ENCODE data around the gene DUSP22. TPM values are rescaled to one million over a fixed set of nuclear protein-coding genes. Genes with fewer than 3 reads are reported as not detected.

DUSP22 gene
- total and polyA plus RNA-seq, 2 donors = 23.2 to 59.0 TPM

- Histone ChIP-seq H3K27ac (ENCODE audit: low read depth) (no peak overlapping the region), H3K4me1 (ENCODE audit: insufficient read depth) (no peaks in the 10 kb centered on the region), H3K36me3 (ENCODE audit: insufficient read depth) (no peaks in the 10 kb centered on the region), H3K4me3 (ENCODE audit: low read depth, low read length) (no peak overlapping the region)
- 85% methylated on average over 10 of the region's 10 CpGs for WGBS
- no peak for DNase-seq (ENCODE audit: extremely low spot score)
Observed at GRCh38 chr6:315921-316752, 23.9 kb downstream of the DUSP22 start.

DNA sequence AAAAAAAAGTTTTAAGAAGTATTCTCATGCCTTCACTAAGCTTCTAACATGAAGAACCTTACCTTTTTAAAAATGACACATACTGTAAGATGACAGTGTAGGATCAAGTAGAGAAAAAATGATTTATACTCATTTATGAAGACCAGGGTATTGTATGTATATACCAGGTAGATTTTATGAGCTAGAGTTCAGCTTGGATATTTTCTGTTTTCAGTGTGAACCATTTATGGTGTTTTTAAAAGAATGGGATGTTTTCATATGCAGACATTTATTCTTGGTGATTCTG lies 24.4 kb downstream of the DUSP22 start:
- no peak for DNase-seq (ENCODE audit: extremely low spot score)
- no peaks in the 10 kb centered on the region for H3K4me1 ChIP-seq (ENCODE audit: insufficient read depth)
- no peaks in the 10 kb centered on the region for H3K36me3 ChIP-seq (ENCODE audit: insufficient read depth)
- no peak overlapping the region for H3K27ac ChIP-seq (ENCODE audit: low read depth)
- no peak overlapping the region for H3K4me3 ChIP-seq (ENCODE audit: low read depth, low read length)

GRCh38 chr6:317060-317447 lies 24.8 kb downstream of the DUSP22 start:
- 66% methylated on average over 7 of the region's 7 CpGs for WGBS
- DNase-seq (ENCODE audit: extremely low spot score) = no peak
- Histone ChIP-seq H3K4me1 (ENCODE audit: insufficient read depth) (no peaks in the 10 kb centered on the region), H3K27ac (ENCODE audit: low read depth) (no peak overlapping the region), H3K36me3 (ENCODE audit: insufficient read depth) (no peaks in the 10 kb centered on the region), H3K4me3 (ENCODE audit: low read depth, low read length) (no peak overlapping the region)

- Histone ChIP-seq H3K27ac (ENCODE audit: low read depth) (no peak overlapping the region), H3K36me3 (ENCODE audit: insufficient read depth) (no peaks in the 10 kb centered on the region), H3K4me1 (ENCODE audit: insufficient read depth) (no peaks in the 10 kb centered on the region), H3K4me3 (ENCODE audit: low read depth, low read length) (no peak overlapping the region)
- WGBS = 74% methylated on average over 18 of the region's 18 CpGs
- no peak for DNase-seq (ENCODE audit: extremely low spot score)
Observed at GRCh38 chr6:317448-318144, 25.3 kb downstream of the DUSP22 start.

GRCh38 chr6:318243-318890 lies 26.1 kb downstream of the DUSP22 start:
- 82% methylated on average over 4 of the region's 4 CpGs for WGBS
- H3K27ac ChIP-seq (ENCODE audit: low read depth) = no peak overlapping the region
- no peaks in the 10 kb centered on the region for H3K4me1 ChIP-seq (ENCODE audit: insufficient read depth)
- no peak overlapping the region for H3K4me3 ChIP-seq (ENCODE audit: low read depth, low read length)
- no peak for DNase-seq (ENCODE audit: extremely low spot score)
- H3K36me3 ChIP-seq (ENCODE audit: insufficient read depth) = no peaks in the 10 kb centered on the region

DNA sequence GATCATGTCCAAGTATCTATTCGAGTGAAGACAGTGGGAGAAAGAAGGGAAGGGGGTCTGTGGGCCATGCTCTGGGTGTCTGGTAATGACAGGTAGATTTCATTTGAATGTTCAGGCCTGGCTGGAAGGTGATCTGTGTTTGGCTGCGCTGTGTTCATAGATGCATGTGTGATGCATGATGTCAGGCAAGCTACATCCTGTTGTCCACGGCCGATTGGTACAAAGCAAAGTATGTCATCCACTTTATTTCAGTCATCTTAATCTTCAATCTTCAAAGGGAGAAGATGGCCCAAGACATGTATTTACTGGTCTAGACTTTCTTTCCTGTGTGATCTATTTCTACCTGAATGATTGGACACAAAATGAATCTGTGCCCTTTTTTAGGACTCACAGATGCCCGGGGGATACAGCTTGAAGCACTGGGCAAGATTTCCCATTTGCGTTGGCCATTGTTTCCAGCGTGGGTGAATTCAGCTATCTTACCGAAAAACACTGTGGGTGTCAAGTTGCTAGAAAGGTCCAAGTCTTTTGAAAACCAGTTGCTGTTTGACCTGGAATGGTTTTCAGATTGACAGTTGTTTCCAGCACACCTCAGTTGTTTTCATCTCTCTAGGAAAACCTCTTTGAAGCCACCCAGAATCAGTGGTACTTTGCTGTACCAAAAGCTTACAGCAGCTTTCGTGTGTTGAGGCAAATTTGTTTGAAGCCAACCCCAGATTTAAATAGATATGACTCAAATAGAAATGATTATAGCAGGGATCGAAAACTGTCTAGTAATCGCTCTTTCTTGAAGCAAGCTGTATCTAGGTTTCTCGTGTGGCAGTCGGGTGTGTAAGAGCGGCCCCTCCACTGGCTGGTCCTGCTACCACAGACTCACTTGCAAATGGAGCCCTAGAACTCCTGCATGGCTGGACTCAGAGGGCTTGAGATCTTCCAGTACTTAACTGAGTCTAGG lies 27.2 kb downstream of the DUSP22 start:
- no peak for DNase-seq (ENCODE audit: extremely low spot score)

DNA sequence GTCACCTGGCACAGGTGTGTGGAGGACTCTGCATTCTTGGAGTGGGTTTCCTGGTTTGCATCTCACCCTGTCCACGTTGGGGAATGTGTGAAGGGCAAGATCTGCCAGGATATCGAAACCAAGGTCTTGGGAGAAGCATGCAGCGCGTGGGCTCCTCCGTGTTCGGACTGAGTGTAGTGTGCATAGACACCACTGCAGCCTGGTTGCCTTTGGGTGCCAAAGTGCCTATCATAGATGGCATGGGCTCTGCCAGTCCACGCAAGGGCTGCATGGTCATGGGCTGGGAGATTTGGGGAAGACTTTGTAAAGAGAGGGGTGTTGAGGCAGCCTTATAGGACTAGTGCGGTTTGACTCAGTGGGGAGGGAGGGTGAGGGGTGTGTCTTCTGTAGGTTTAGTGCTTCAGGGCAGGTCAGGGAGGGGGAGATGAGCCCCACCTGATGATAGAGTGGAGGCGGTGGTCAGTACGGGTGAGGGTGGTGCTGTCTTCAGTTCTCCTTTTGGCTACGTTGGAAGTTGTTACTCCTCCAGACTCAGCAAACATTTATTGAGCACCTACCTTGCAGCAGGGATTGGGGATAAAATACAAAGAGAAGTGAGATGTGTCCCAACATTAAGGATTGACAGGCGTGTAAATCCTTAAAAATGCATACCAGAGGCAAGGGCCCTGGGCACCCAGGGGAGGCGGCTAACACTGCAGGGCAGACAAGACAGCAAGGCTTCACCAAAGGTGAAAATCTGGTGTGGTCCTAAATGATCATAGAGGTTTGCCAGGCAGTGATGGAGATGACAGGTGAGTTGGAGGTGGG lies 28.3 kb downstream of the DUSP22 start:
- DNase-seq (ENCODE audit: extremely low spot score) = no peak
- Histone ChIP-seq H3K4me1 (ENCODE audit: insufficient read depth) (no peaks in the 10 kb centered on the region), H3K27ac (ENCODE audit: low read depth) (no peak overlapping the region), H3K36me3 (ENCODE audit: insufficient read depth) (no peaks in the 10 kb centered on the region), H3K4me3 (ENCODE audit: low read depth, low read length) (no peak overlapping the region)
- WGBS = 93% methylated on average over 13 of the region's 13 CpGs

More for the DNA sequence above, 27.2 kb downstream of the DUSP22 start:
- no peak overlapping the region for H3K27ac ChIP-seq (ENCODE audit: low read depth)
- no peaks in the 10 kb centered on the region for H3K4me1 ChIP-seq (ENCODE audit: insufficient read depth)
- WGBS = 90% methylated on average over 14 of the region's 14 CpGs
- no peak overlapping the region for H3K4me3 ChIP-seq (ENCODE audit: low read depth, low read length)
- H3K36me3 ChIP-seq (ENCODE audit: insufficient read depth) = no peaks in the 10 kb centered on the region

DNA sequence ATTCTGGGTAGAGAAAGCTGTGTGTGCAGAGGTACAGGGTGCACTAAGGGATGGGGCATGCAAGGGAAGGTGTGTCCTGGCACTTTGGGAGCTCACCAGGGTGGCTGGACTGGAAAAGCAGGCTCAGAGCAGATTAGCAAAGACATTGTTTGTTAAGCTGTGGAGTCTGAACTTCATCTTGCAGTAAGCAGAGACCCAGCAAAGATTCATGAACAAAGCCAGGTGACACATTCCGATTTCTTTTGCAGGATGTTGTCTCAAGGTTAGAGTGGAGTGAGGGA lies 28.8 kb downstream of the DUSP22 start:
- no peak overlapping the region for H3K27ac ChIP-seq (ENCODE audit: low read depth)
- no peaks in the 10 kb centered on the region for H3K36me3 ChIP-seq (ENCODE audit: insufficient read depth)
- no peak for DNase-seq (ENCODE audit: extremely low spot score)
- no peaks in the 10 kb centered on the region for H3K4me1 ChIP-seq (ENCODE audit: insufficient read depth)
- no peak overlapping the region for H3K4me3 ChIP-seq (ENCODE audit: low read depth, low read length)
- WGBS = 88% methylated on average over 1 of the region's 1 CpG

GRCh38 chr6:321536-322258 lies 29.4 kb downstream of the DUSP22 start:
- H3K4me3 ChIP-seq (ENCODE audit: low read depth, low read length) = no peak overlapping the region
- H3K27ac ChIP-seq (ENCODE audit: low read depth) = no peak overlapping the region
- H3K36me3 ChIP-seq (ENCODE audit: insufficient read depth) = no peaks in the 10 kb centered on the region
- no peaks in the 10 kb centered on the region for H3K4me1 ChIP-seq (ENCODE audit: insufficient read depth)
- 65% methylated on average over 3 of the region's 3 CpGs for WGBS
- DNase-seq (ENCODE audit: extremely low spot score) = no peak

DNA sequence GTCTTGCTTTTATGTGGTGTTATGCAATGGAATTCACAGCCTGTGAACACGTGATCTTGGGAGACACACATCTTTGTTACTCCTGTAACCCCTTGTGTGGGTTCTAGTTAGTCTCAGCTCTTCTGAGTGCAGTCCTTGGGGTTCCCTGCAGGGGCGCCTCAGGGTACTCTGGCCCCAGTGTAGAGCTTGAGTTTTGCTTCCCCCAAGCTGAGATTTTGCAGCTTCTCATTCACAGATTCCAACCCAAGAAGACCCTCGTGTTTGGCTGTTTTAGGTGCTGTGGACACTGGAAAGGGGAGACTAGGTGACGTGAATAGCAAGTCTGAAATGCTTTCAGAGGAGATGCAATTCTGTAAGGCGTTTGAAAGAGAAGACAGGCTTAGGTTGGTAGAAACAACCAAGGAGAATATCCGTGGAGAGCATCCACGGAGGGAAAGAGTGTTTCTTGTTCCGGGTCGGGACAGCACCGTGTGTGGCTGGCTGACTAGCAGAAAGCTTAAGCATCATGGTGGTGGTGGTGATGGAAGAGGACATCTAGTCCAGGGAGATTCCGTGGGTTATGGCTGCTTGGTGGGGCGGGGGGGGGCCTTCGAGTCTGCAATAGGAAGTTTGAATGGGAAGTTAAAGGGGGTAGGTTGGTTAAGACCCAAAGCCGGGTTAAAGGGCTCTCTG lies 30.1 kb downstream of the DUSP22 start:
- WGBS = 76% methylated on average over 14 of the region's 14 CpGs
- H3K36me3 ChIP-seq (ENCODE audit: insufficient read depth) = no peaks in the 10 kb centered on the region
- no peak overlapping the region for H3K4me3 ChIP-seq (ENCODE audit: low read depth, low read length)
- no peak for DNase-seq (ENCODE audit: extremely low spot score)
- no peak overlapping the region for H3K27ac ChIP-seq (ENCODE audit: low read depth)
- H3K4me1 ChIP-seq (ENCODE audit: insufficient read depth) = no peaks in the 10 kb centered on the region

GRCh38 chr6:322940-323729 lies 30.8 kb downstream of the DUSP22 start:
- H3K27ac ChIP-seq (ENCODE audit: low read depth) = no peak overlapping the region
- 83% methylated on average over 12 of the region's 12 CpGs for WGBS
- no peak for DNase-seq (ENCODE audit: extremely low spot score)

More at GRCh38 chr6:322940-323729, 30.8 kb downstream of the DUSP22 start:
- Histone ChIP-seq H3K4me3 (ENCODE audit: low read depth, low read length) (no peak overlapping the region), H3K36me3 (ENCODE audit: insufficient read depth) (no peaks in the 10 kb centered on the region), H3K4me1 (ENCODE audit: insufficient read depth) (no peaks in the 10 kb centered on the region)
